NT2/D1 (cell line): ENCODE measurements around the gene BPIFB2.

Source experiments
- SUZ12 ChIP-seq: IDR thresholded peaks from 2 replicates; pipeline ENCODE4 v1.6.1; 2011; ENCODE audit not compliant: insufficient read length, insufficient read depth; ENCODE audit errors: extremely low read depth
- YY1 ChIP-seq: IDR thresholded peaks from 2 replicates; pipeline ENCODE4 v1.6.1; 2011; ENCODE audit not compliant: insufficient read length, insufficient read depth
- ZNF274 ChIP-seq: IDR thresholded peaks from 2 replicates; pipeline ENCODE4 v1.6.1; 2011; ENCODE audit warnings: mild to moderate bottlenecking, low read depth, low read length

DNA sequence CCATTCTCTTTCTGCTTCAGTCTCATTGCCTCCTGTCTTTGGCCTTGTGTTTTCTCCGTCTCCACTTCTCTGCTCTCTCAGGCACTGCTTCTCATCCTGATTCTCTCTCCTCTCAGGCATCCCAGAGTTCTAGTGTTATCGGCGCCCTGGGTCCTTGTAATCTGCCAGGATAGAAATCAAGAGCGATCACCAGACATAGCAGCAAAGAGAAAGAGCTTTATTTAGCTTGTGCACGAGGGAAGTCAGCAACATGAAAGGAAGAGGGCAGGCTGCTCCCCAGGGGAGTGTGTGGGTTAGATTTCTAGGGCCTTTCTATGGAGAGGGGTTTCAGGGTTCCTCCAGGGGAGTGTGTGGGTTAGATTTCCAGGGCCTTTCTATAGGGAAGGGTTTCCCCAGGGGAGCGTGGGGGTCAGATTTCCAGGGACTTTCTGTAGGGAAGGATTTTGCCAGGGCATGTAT, 35.8 kb upstream of the BPIFB2 start:
- TF ChIP-seq ZNF274 (no peak), SUZ12 (no peak), YY1 (no peak)
